ENCODE measurements around the gene GLYATL3.

The GLYATL3 gene

DNA sequence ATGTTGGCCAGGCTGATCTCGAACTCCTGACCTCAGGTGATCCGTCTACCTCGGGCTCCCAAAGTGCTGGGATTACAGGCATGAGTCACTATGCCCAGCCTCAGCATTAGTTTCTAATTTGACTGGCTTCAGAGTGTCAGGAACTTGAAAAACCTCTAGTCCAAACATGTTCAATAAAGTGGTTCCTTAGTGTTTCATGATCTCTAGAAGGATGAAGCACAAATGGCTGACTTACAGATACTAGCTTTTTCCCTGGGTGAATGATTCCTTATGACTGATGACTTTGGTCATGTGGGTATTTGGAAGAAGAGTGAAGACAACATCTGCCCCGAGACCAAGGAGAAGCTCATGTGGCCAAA, 16.4 kb downstream of the GLYATL3 start:
- ATAC-seq: no peak
- TF ChIP-seq BACH2 (CRISPR knock-in tag; IDR thresholded peaks at IDR 0.05; ENCODE audit: borderline replicate concordance) (no peak), OSR1 (CRISPR knock-in tag; IDR thresholded peaks at IDR 0.05) (no peak), ARNTL (CRISPR knock-in tag; IDR thresholded peaks at IDR 0.05; ENCODE audit: borderline replicate concordance, low read depth) (no peak), CSDC2 (CRISPR knock-in tag; IDR thresholded peaks at IDR 0.05) (no peak)
- TF ChIP-seq, protein P1, sequence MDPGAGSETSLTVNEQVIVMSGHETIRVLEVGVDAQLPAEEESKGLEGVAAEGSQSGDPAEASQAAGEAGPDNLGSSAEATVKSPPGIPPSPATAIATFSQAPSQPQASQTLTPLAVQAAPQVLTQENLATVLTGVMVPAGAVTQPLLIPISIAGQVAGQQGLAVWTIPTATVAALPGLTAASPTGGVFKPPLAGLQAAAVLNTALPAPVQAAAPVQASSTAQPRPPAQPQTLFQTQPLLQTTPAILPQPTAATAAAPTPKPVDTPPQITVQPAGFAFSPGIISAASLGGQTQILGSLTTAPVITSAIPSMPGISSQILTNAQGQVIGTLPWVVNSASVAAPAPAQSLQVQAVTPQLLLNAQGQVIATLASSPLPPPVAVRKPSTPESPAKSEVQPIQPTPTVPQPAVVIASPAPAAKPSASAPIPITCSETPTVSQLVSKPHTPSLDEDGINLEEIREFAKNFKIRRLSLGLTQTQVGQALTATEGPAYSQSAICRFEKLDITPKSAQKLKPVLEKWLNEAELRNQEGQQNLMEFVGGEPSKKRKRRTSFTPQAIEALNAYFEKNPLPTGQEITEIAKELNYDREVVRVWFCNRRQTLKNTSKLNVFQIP (CRISPR knock-in tag; IDR thresholded peaks at IDR 0.05; ENCODE audit: borderline replicate concordance, low read depth): no peak

GRCh38 chr6:49517919-49518318, 18.2 kb downstream of the GLYATL3 start:
- TF ChIP-seq CREB5 (CRISPR knock-in tag; IDR thresholded peaks at IDR 0.05; ENCODE audit: low read depth) (no peak), CSRNP3 (CRISPR knock-in tag; IDR thresholded peaks at IDR 0.05) (no peak), BACH2 (CRISPR knock-in tag; IDR thresholded peaks at IDR 0.05; ENCODE audit: borderline replicate concordance) (no peak), TSHZ2 (CRISPR knock-in tag; IDR thresholded peaks at IDR 0.05) (no peak), GLIS3 (CRISPR knock-in tag; IDR thresholded peaks at IDR 0.05) (no peak)
- ATAC-seq: no peak

DNA sequence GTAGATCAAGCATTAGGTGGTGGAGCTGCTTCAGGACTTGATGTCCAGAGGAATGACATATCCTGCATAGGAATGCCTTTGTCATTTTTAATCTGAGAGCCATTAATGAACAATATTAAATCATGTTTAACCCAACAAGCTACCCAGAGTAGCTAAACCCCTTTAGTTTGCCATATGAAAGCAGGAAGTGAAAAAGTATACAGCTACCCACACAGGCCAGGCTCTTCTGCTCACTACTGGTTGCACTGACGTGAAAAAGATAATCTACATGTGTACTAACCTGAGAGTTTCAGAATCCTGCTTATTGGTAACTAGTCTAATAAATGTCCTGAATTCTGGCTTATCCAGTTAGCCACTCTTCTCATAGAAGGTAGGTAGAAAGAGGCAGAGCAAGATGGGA, 19.9 kb downstream of the GLYATL3 start:
- no peak for ATAC-seq
- no peak for TF ChIP-seq SNAI2 (CRISPR knock-in tag; IDR thresholded peaks at IDR 0.05)
- no peak for TF ChIP-seq ZNF565 (CRISPR knock-in tag; conservative IDR thresholded peaks at IDR 0.05; ENCODE audit: low read depth)
- TF ChIP-seq BACH2 (CRISPR knock-in tag; IDR thresholded peaks at IDR 0.05; ENCODE audit: borderline replicate concordance): no peak
- TF ChIP-seq GLIS3 (CRISPR knock-in tag; IDR thresholded peaks at IDR 0.05): no peak
- no peak for TF ChIP-seq ESRRG (CRISPR knock-in tag; IDR thresholded peaks at IDR 0.05)
- no peak for TF ChIP-seq CSRNP3 (CRISPR knock-in tag; IDR thresholded peaks at IDR 0.05)
- TF ChIP-seq CREB5 (CRISPR knock-in tag; IDR thresholded peaks at IDR 0.05; ENCODE audit: low read depth): no peak

DNA sequence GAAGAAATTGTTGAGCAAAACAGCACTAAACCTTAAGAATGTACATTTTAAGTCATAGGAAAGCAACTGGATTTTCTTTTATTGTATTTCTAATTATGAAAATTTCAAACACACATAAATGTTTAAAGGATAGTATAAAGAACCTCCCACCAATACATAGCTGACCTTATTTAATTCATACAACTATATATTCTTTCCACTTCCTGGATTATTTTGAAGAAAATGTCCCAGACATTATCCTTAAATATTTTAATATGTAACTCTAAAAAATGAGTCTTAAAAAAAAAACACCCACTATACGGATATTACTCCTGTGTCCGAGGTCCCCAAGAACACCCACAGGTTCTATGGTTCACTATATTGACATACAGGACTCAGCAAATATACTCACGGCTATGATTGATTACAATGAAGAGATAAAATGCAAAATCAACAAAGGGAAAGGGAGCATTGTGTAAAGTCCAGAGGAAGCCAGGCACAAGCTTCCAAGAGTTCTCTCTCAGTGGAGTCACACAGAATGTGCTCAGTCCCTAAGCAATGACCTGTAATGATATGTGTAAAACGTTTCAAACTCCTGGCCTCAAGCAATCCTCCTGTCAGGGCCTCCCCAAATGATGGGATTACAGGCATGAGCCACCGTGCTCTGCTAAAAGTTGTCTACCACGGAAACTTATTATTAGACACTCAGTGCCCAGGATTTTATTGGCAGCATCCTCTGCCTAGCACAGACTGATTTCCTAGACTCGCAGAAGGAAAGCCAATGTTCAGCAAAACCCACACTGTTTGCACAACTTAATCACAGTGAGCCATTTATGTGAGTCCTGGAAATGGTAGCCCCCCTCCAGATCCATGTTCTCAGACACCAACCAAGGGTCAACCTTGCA, 23.2 kb downstream of the GLYATL3 start:
- ATAC-seq: no peak
- no peak for TF ChIP-seq CSRNP3 (CRISPR knock-in tag; IDR thresholded peaks at IDR 0.05)
- no peak for TF ChIP-seq ISL1 (CRISPR knock-in tag; IDR thresholded peaks at IDR 0.05)
- TF ChIP-seq, protein P1 (CRISPR knock-in tag; IDR thresholded peaks at IDR 0.05; ENCODE audit: borderline replicate concordance, low read depth): no peak
- TF ChIP-seq TCF4 (CRISPR knock-in tag; IDR thresholded peaks at IDR 0.05; ENCODE audit: borderline replicate concordance): no peak
- TF ChIP-seq CREB5 (CRISPR knock-in tag; IDR thresholded peaks at IDR 0.05; ENCODE audit: low read depth): no peak
- no peak for TF ChIP-seq OSR1 (CRISPR knock-in tag; IDR thresholded peaks at IDR 0.05)
- no peak for TF ChIP-seq ESRRG (CRISPR knock-in tag; IDR thresholded peaks at IDR 0.05)
- no peak for TF ChIP-seq ZC3H10 (CRISPR knock-in tag; IDR thresholded peaks at IDR 0.05)
- no peak for TF ChIP-seq ZNF70 (CRISPR knock-in tag; IDR thresholded peaks at IDR 0.05)

Data from SK-N-SH treated with all-trans-retinoic acid at 6 μM for 48 hours (cell line).